Liver (tissue), 9 donors: ENCODE results near the gene TMEM204. TPM values are rescaled to one million over a fixed set of nuclear protein-coding genes. Genes with fewer than 3 reads are reported as not detected.

Experiments used
- DNase-seq: peaks from one replicate; pipeline ENCODE4 v3.0.0-alpha.2; 2017; ENCODE audit warnings: low spot score
- H3K27ac ChIP-seq, 2 donors: one replicate each; pipeline ENCODE4 v1.7.0; 2013; ENCODE audit warnings: inconsistent platforms in 2 of 2, low read length in 2 of 2, control low read depth in 1 of 2, low read depth in 1 of 2, mild to moderate bottlenecking in 1 of 2
- H3K27me3 ChIP-seq, 4 donors: one replicate each; pipeline versions ENCODE4 v1.6.1 to v1.7.0; 2013; ENCODE audit warnings: low read length in 3 of 4, inconsistent platforms in 1 of 4, mild to moderate bottlenecking in 1 of 4, moderate library complexity in 1 of 4; ENCODE audit not compliant: control insufficient read depth in 4 of 4, insufficient read depth in 4 of 4
- H3K36me3 ChIP-seq, 4 donors: one replicate each; pipeline versions ENCODE4 v1.6.1 to v1.7.0; 2013; ENCODE audit warnings: low read length in 3 of 4, mild to moderate bottlenecking in 3 of 4, low read depth in 1 of 4, moderate library complexity in 1 of 4; ENCODE audit not compliant: control insufficient read depth in 4 of 4, insufficient read depth in 3 of 4
- H3K4me1 ChIP-seq, 4 donors: one replicate each; pipeline versions ENCODE4 v1.6.1 to v1.7.0; 2013; ENCODE audit warnings: low read length in 3 of 4, mild to moderate bottlenecking in 3 of 4, moderate library complexity in 1 of 4; ENCODE audit not compliant: control insufficient read depth in 4 of 4, insufficient read depth in 4 of 4
- H3K4me3 ChIP-seq, 3 donors: one replicate each; pipeline versions ENCODE4 v1.6.1 to v1.7.0; 2013; ENCODE audit warnings: low read length in 3 of 3, control low read depth in 1 of 3, low read depth in 1 of 3, mild to moderate bottlenecking in 1 of 3
- H3K9ac ChIP-seq, 2 donors: one replicate each; pipeline ENCODE4 v1.7.0; 2013; ENCODE audit warnings: low read length in 2 of 2, mild to moderate bottlenecking in 2 of 2, moderate library complexity in 2 of 2, control low read depth in 1 of 2, low read depth in 1 of 2
- H3K9me3 ChIP-seq, 4 donors: one replicate each; pipeline versions ENCODE4 v1.6.1 to v1.7.0; 2013; ENCODE audit warnings: low read length in 3 of 4; ENCODE audit not compliant: control insufficient read depth in 4 of 4
- ATF3 ChIP-seq: IDR thresholded peaks from 2 replicates; pipeline ENCODE4 v1.6.1; 2016; ENCODE audit warnings: antibody characterized with exemption
- CTCF ChIP-seq: fragments of 150-350 bp; IDR thresholded peaks from 2 replicates; pipeline ENCODE4 v1.5.1; 2017; ENCODE audit warnings: improper control_type of control experiment, low read depth, low read length; ENCODE audit not compliant: missing input control
- EGR1 ChIP-seq, 2 donors: IDR thresholded peaks; 2 replicates each; pipeline ENCODE4 v1.6.1; 2016 to 2018; ENCODE audit warnings: antibody characterized with exemption in 2 of 2, low read depth in 2 of 2
- FOXA1 ChIP-seq: IDR thresholded peaks from 2 replicates; pipeline ENCODE4 v1.6.1; 2016; ENCODE audit warnings: antibody characterized with exemption
- FOXA2 ChIP-seq: IDR thresholded peaks from 2 replicates; pipeline ENCODE4 v1.6.1; 2016; ENCODE audit warnings: antibody characterized with exemption
- GABPA ChIP-seq, 2 donors: IDR thresholded peaks in 1 of 2; conservative IDR thresholded peaks in 1 of 2; 2 replicates each; pipeline ENCODE4 v1.6.1; 2016; ENCODE audit warnings: antibody characterized with exemption in 2 of 2, mild to moderate bottlenecking in 1 of 2, moderate library complexity in 1 of 2
- HNF4A ChIP-seq, 2 donors: conservative IDR thresholded peaks; 2 replicates each; pipeline ENCODE4 v1.6.1; 2016; ENCODE audit warnings: antibody characterized with exemption in 2 of 2, mild to moderate bottlenecking in 2 of 2
- HNF4G ChIP-seq: IDR thresholded peaks from 2 replicates; pipeline ENCODE4 v1.6.1; 2016; ENCODE audit warnings: antibody characterized with exemption
- JUND ChIP-seq, 2 donors: IDR thresholded peaks; 2 replicates each; pipeline ENCODE4 v1.6.1; 2016; ENCODE audit warnings: antibody characterized with exemption in 2 of 2
- RXRA ChIP-seq, 2 donors: IDR thresholded peaks; 2 replicates each; pipeline ENCODE4 v1.6.1; 2017 to 2018; ENCODE audit warnings: antibody characterized with exemption in 2 of 2, mild to moderate bottlenecking in 1 of 2
- TAF1 ChIP-seq: conservative IDR thresholded peaks from 2 replicates; pipeline ENCODE4 v1.6.1; 2016; ENCODE audit warnings: antibody characterized with exemption, mild to moderate bottlenecking
- YY1 ChIP-seq: IDR thresholded peaks from 2 replicates; pipeline ENCODE4 v1.6.1; 2016; ENCODE audit warnings: antibody characterized with exemption, mild to moderate bottlenecking
- ZBTB33 ChIP-seq: IDR thresholded peaks from 2 replicates; pipeline ENCODE4 v1.6.1; 2016; ENCODE audit warnings: antibody characterized with exemption
- WGBS: extraction: QIAGEN DNeasy Blood & Tissue Kit; methylation state at CpG from one replicate; pipeline ENCODE4 v1.1.7; 2013; 5-methylcytosine and 5-hydroxymethylcytosine counted together
- polyA plus RNA-seq, 2 donors: library from polyadenylated mRNA; stranded (reverse) in 1 of 2; unstranded in 1 of 2; fragments of 200-250 nt in 1 of 2; fragments of >200 nt in 1 of 2; fragmentation: Nextera tagmentation in 1 of 2; extraction: Ambion mirVana in 1 of 2; gene quantifications; one replicate each; pipeline versions ENCODE4 v1.2.1 to v1.2.3, GENCODE V29; 2013 to 2015
- total RNA-seq, 2 donors: library from RNA; depleted of rRNA; stranded (reverse); fragments of >200 nt; gene quantifications; one replicate each; pipeline ENCODE4 v1.2.3, GENCODE V29; 2014
- TF ChIP-seq, protein P1 (sequence below): IDR thresholded peaks from 2 replicates; pipeline ENCODE4 v1.6.1; 2016; ENCODE audit warnings: antibody characterized with exemption, mild to moderate bottlenecking
- donor health status: healthy.
- donor health status: healthy.
- donor health status: healthy.
- donor health status: healthy.
- donor health status: healthy.

TMEM204 gene
- total and polyA plus RNA-seq, 4 donors = 3.5 to 14.4 (median 10.7) TPM

- H3K4me3 ChIP-seq = no peak overlapping the region
- H3K4me1 ChIP-seq = no peaks in the 10 kb centered on the region
- H3K9ac ChIP-seq = no peak overlapping the region
- TF ChIP-seq FOXA2 (no peak), RXRA (IDR thresholded peaks at IDR 0.05) (no peak), ZBTB33 (no peak), JUND (IDR thresholded peaks at IDR 0.05) (no peak), HNF4G (no peak), CTCF (no peak), EGR1 (IDR thresholded peaks at IDR 0.05; ENCODE audit: low read depth in 2 of 2) (no peak), GABPA (IDR thresholded peaks at IDR 0.05 in 1 of 2, conservative IDR thresholded peaks at IDR 0.05 in 1 of 2) (no peak), HNF4A (conservative IDR thresholded peaks at IDR 0.05) (no peak)
- DNase-seq = no peak
- WGBS = 81% methylated on average over 33 of the region's 33 CpGs
- H3K27ac ChIP-seq = no peak overlapping the region
- H3K27me3 ChIP-seq = no peaks in the 10 kb centered on the region
- H3K36me3 ChIP-seq = no peaks in the 10 kb centered on the region
- H3K9me3 ChIP-seq = no peaks in the 10 kb centered on the region
Measured at GRCh38 chr16:1486551-1487390, 46.7 kb upstream of the TMEM204 start.

- no peaks in the 10 kb centered on the region for H3K27me3 ChIP-seq
- no peak overlapping the region for H3K9ac ChIP-seq
- DNase-seq = no peak
- WGBS = 91% methylated on average over 39 of the region's 39 CpGs
- H3K36me3 ChIP-seq = no peaks in the 10 kb centered on the region
- peaks cover 0 to 3% (median 2%) of the 10 kb centered on the region in 4 donors for H3K4me1 ChIP-seq
- H3K27ac ChIP-seq = no peak overlapping the region
- no peaks in the 10 kb centered on the region for H3K9me3 ChIP-seq
- no peak overlapping the region for H3K4me3 ChIP-seq
- TF ChIP-seq GABPA (IDR thresholded peaks at IDR 0.05 in 1 of 2, conservative IDR thresholded peaks at IDR 0.05 in 1 of 2) = no peak
- TF ChIP-seq TAF1 = no peak
- TF ChIP-seq, protein P1, sequence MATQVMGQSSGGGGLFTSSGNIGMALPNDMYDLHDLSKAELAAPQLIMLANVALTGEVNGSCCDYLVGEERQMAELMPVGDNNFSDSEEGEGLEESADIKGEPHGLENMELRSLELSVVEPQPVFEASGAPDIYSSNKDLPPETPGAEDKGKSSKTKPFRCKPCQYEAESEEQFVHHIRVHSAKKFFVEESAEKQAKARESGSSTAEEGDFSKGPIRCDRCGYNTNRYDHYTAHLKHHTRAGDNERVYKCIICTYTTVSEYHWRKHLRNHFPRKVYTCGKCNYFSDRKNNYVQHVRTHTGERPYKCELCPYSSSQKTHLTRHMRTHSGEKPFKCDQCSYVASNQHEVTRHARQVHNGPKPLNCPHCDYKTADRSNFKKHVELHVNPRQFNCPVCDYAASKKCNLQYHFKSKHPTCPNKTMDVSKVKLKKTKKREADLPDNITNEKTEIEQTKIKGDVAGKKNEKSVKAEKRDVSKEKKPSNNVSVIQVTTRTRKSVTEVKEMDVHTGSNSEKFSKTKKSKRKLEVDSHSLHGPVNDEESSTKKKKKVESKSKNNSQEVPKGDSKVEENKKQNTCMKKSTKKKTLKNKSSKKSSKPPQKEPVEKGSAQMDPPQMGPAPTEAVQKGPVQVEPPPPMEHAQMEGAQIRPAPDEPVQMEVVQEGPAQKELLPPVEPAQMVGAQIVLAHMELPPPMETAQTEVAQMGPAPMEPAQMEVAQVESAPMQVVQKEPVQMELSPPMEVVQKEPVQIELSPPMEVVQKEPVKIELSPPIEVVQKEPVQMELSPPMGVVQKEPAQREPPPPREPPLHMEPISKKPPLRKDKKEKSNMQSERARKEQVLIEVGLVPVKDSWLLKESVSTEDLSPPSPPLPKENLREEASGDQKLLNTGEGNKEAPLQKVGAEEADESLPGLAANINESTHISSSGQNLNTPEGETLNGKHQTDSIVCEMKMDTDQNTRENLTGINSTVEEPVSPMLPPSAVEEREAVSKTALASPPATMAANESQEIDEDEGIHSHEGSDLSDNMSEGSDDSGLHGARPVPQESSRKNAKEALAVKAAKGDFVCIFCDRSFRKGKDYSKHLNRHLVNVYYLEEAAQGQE = no peak
- no peak for TF ChIP-seq FOXA1
- TF ChIP-seq ATF3 = no peak
- TF ChIP-seq EGR1 (IDR thresholded peaks at IDR 0.05; ENCODE audit: low read depth in 2 of 2) = no peak
- TF ChIP-seq YY1 = no peak
- TF ChIP-seq RXRA (IDR thresholded peaks at IDR 0.05) = no peak
- TF ChIP-seq ZBTB33 = no peak
- no peak for TF ChIP-seq CTCF
- TF ChIP-seq HNF4A (conservative IDR thresholded peaks at IDR 0.05) = no peak
Measured at GRCh38 chr16:1487395-1488053, 45.9 kb upstream of the TMEM204 start.
